ENCODE measurements around the gene VEGFA. TPM values are rescaled to one million over a fixed set of nuclear protein-coding genes. Genes with fewer than 3 reads are reported as not detected.
A peak's percentile ranks its signal among the peaks of the same experiment; 100 is the strongest.

The VEGFA gene
- polyA plus RNA-seq, 2 of the 4 experiments (the other 2 are of a cell fraction): 35.8 to 83.7 TPM

- ATAC-seq: no peak
- no peak for FAIRE-seq
- no peak for TF ChIP-seq ZSCAN20 (CRISPR knock-in tag; IDR thresholded peaks at IDR 0.05)
- TF ChIP-seq EHF (CRISPR knock-in tag; IDR thresholded peaks at IDR 0.05): no peak
- no peak for TF ChIP-seq MAZ (IDR thresholded peaks at IDR 0.05; ENCODE audit: borderline replicate concordance, low read depth, low read length)
- no peak for TF ChIP-seq CBX2 (IDR thresholded peaks at IDR 0.05; ENCODE audit: borderline replicate concordance, low read depth)
- TF ChIP-seq ELK1 (IDR thresholded peaks at IDR 0.05; ENCODE audit: low read depth, low read length): no peak
- no peak for TF ChIP-seq SMC3 (IDR thresholded peaks at IDR 0.05)
- TF ChIP-seq MYC (IDR thresholded peaks at IDR 0.05; ENCODE audit: borderline replicate concordance, low read length): no peak
- peak; percentile 37 for TF ChIP-seq MAFK (IDR thresholded peaks at IDR 0.05; ENCODE audit: partially characterized antibody)
- ChIA-PET POLR2A (no interaction called here), CTCF (interaction anchor here (1.0 kb wide), 2 partner anchors 17 to 279 kb away, joined by 3 read pairs; no protein-coding TSS in a partner anchor)
- Histone ChIP-seq H3K9me3 (no peaks in the 10 kb centered on the region), H3K27ac (peak overlapping the region; percentile 61 to 89), H3K4me1 (peaks cover 48% of the 10 kb centered on the region), H3K4me2 (peak overlapping the region; percentile 63), H3K4me3 (no peak overlapping the region)
- WGBS (ENCODE audit: missing lambda C conversion rate): 78% methylated on average over 3 of the region's 6 CpGs
- no peak for DNase-seq (ENCODE audit: low read depth in 1 of 2, low spot score in 1 of 2)
Observed at GRCh38 chr6:43799551-43800297, 29.7 kb downstream of the VEGFA start.

GRCh38 chr6:43800298-43800623 lies 30.2 kb downstream of the VEGFA start:
- no peak for FAIRE-seq
- no peak for DNase-seq (ENCODE audit: low read depth in 1 of 2, low spot score in 1 of 2)
- Histone ChIP-seq H3K4me1 (peaks cover 53% of the 10 kb centered on the region), H3K27ac (peak overlapping the region in 1 of 2 experiments; percentile 61; a peak in 1 of 6 replicates), H3K9me3 (no peaks in the 10 kb centered on the region), H3K4me2 (0 out of 3 replicates have a peak overlapping the region, but pooled peaks have one; percentile 15), H3K4me3 (no peak overlapping the region)
- CTCF ChIA-PET: interaction anchor here (1.0 kb wide), 2 partner anchors 17 to 279 kb away, joined by 3 read pairs; no protein-coding TSS in a partner anchor
- no peak for TF ChIP-seq JUNB (IDR thresholded peaks at IDR 0.05)
- no peak for TF ChIP-seq MAZ (IDR thresholded peaks at IDR 0.05; ENCODE audit: borderline replicate concordance, low read depth, low read length)
- no peak for TF ChIP-seq PBX3 (IDR thresholded peaks at IDR 0.05)
- POLR2A ChIA-PET: no interaction called here
- ATAC-seq: no peak
- 79% methylated on average over 3 of the region's 3 CpGs for WGBS (ENCODE audit: missing lambda C conversion rate)

- TF ChIP-seq ZFP36 (IDR thresholded peaks at IDR 0.05; ENCODE audit: borderline replicate concordance, partially characterized antibody) (peak; percentile 63), JUNB (IDR thresholded peaks at IDR 0.05) (no peak)
- ChIA-PET POLR2A (no interaction called here), CTCF (no interaction called here)
- H3K27ac ChIP-seq: peak overlapping the region in 1 of 2 experiments; percentile 13; a peak in 1 of 6 replicates
- 90% methylated on average over 7 of the region's 10 CpGs for WGBS (ENCODE audit: missing lambda C conversion rate)
- no peak overlapping the region for H3K4me2 ChIP-seq
- H3K4me3 ChIP-seq: no peak overlapping the region
- no peaks in the 10 kb centered on the region for H3K9me3 ChIP-seq
- FAIRE-seq: no peak
- no peak for DNase-seq (ENCODE audit: low read depth in 1 of 2, low spot score in 1 of 2)
- peaks cover 60% of the 10 kb centered on the region for H3K4me1 ChIP-seq
- peak in 1 of 2 experiments; percentile 24; a peak in 1 of 6 replicates for ATAC-seq
Observed at GRCh38 chr6:43800746-43801494, 30.9 kb downstream of the VEGFA start.

- CTCF ChIA-PET: interaction anchor here (1.0 to 1.3 kb wide), 2 partner anchors 27 to 277 kb away, joined by 3 to 5 read pairs; no protein-coding TSS in a partner anchor
- POLR2A ChIA-PET: no interaction called here
- no peak overlapping the region for H3K4me3 ChIP-seq
- no peak overlapping the region for H3K4me2 ChIP-seq
- DNase-seq (ENCODE audit: low read depth in 1 of 2, low spot score in 1 of 2): no peak
- no peaks in the 10 kb centered on the region for H3K9me3 ChIP-seq
- FAIRE-seq: no peak
- no peak for ATAC-seq
- peaks cover 67% of the 10 kb centered on the region for H3K4me1 ChIP-seq
- WGBS (ENCODE audit: missing lambda C conversion rate): 90% methylated on average over 16 of the region's 16 CpGs
- peak overlapping the region in 1 of 2 experiments; percentile 47; a peak in 1 of 6 replicates for H3K27ac ChIP-seq
- TF ChIP-seq NPAS2 (CRISPR knock-in tag; IDR thresholded peaks at IDR 0.05; ENCODE audit: borderline replicate concordance): no peak
- TF ChIP-seq EHMT2 (IDR thresholded peaks at IDR 0.05; ENCODE audit: low read depth): no peak
- no peak for TF ChIP-seq HMGXB4 (CRISPR knock-in tag; IDR thresholded peaks at IDR 0.05; ENCODE audit: borderline replicate concordance)
- TF ChIP-seq NFE2L2 (conservative IDR thresholded peaks at IDR 0.05; ENCODE audit: low read length): no peak
- no peak for TF ChIP-seq ZSCAN20 (CRISPR knock-in tag; IDR thresholded peaks at IDR 0.05)
- no peak for TF ChIP-seq ZNF302 (CRISPR knock-in tag; IDR thresholded peaks at IDR 0.05)
- TF ChIP-seq FOSL2 (IDR thresholded peaks at IDR 0.05): no peak
- no peak for TF ChIP-seq FOSL2 (CRISPR knock-in tag; IDR thresholded peaks at IDR 0.05)
- TF ChIP-seq ATOH8 (CRISPR knock-in tag; IDR thresholded peaks at IDR 0.05; ENCODE audit: low read depth): no peak
- TF ChIP-seq CBX8 (IDR thresholded peaks at IDR 0.05): no peak
- no peak for TF ChIP-seq PHF8 (IDR thresholded peaks at IDR 0.05; ENCODE audit: borderline replicate concordance, low read depth)
Observed at GRCh38 chr6:43801495-43802181, 31.6 kb downstream of the VEGFA start.

All from A549 (cell line).